H1 (cell line): Measurements from ENCODE around the gene OR11H7. TPM values are rescaled to one million over a fixed set of nuclear protein-coding genes. Genes with fewer than 3 reads are reported as not detected.

Experiments
- ATF2 ChIP-seq: IDR thresholded peaks from 2 replicates; pipeline ENCODE4 v1.6.1; 2012; ENCODE audit warnings: low read length, inconsistent platforms
- JUND ChIP-seq: IDR thresholded peaks from 2 replicates; pipeline ENCODE4 v1.6.1; 2011; ENCODE audit warnings: mild to moderate bottlenecking, improper control_type of control experiment, low read length
- KDM5A ChIP-seq: fragments of 200-600 bp; IDR thresholded peaks from 2 replicates; pipeline ENCODE4 v1.7.1; 2012; ENCODE audit warnings: mild to moderate bottlenecking, low read length, inconsistent platforms, mixed read lengths
- POLR2AphosphoS5 ChIP-seq: IDR thresholded peaks from 2 replicates; pipeline ENCODE4 v1.6.1; 2011; ENCODE audit warnings: low read depth, low read length
- SP4 ChIP-seq: IDR thresholded peaks from 2 replicates; pipeline ENCODE4 v1.6.1; 2012; ENCODE audit warnings: low read length, inconsistent platforms
- polyA plus RNA-seq, 7 experiments: library from polyadenylated mRNA; depleted of rRNA in 3 of 7; stranded (reverse) in 5 of 7; unstranded in 2 of 7; fragments of >200 nt in 5 of 7; fragments of 200-250 nt in 2 of 7; gene quantifications; 1 replicate in 5 of 7; 2 replicates in 1 of 7; 4 replicates in 1 of 7; pipeline versions ENCODE4 v1.2.1 to v1.2.3, GENCODE V29; 2011 to 2013; ENCODE audit warnings: missing spikeins in 2 of 7, mixed read lengths in 2 of 7
- total RNA-seq: library from RNA; stranded (reverse); fragmentation: NEBNext Ultra II Directional; extraction: Animal tissue kit (Norgen Biotek cat#: 25700); gene quantifications from 2 replicates; pipeline ENCODE4 v1.2.1, GENCODE V29; 2021
- TF ChIP-seq, protein P1 (sequence below): fragments of 300-600 bp; sonication (generic); IDR thresholded peaks from 2 replicates; pipeline ENCODE4 v1.7.1; 2012; ENCODE audit warnings: low read length, moderate library complexity, mild to moderate bottlenecking, inconsistent platforms; ENCODE audit not compliant: insufficient replicate concordance

The OR11H7 gene
- total and polyA plus RNA-seq, 2 of the 8 experiments (the other 6 are each of a cell fraction or from before 2014, with no cell fraction given), result not detected

DNA sequence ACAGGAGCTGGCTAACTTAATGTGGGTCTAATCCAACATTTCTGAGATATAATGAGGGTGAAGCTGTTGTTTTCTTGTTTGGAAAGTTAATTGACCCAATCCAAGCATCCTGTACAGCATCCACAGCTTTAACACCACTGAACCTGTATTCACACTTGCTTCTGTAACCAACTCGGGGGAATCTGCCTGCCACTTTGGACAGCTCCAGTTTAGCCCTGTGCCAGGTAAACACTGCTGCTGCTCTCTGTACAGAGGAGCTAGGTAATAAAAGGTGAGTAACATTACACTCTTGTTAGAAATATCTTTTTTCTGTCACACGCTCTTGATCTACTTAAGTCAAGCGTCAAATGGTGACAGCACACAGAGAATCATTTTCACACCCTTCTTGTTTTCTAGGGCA is 37.4 kb upstream of the OR11H7 start (continued):
- TF ChIP-seq ATF2 (no peak), KDM5A (no peak), POLR2AphosphoS5 (no peak), JUND (no peak), SP4 (no peak)
- TF ChIP-seq, protein P1, sequence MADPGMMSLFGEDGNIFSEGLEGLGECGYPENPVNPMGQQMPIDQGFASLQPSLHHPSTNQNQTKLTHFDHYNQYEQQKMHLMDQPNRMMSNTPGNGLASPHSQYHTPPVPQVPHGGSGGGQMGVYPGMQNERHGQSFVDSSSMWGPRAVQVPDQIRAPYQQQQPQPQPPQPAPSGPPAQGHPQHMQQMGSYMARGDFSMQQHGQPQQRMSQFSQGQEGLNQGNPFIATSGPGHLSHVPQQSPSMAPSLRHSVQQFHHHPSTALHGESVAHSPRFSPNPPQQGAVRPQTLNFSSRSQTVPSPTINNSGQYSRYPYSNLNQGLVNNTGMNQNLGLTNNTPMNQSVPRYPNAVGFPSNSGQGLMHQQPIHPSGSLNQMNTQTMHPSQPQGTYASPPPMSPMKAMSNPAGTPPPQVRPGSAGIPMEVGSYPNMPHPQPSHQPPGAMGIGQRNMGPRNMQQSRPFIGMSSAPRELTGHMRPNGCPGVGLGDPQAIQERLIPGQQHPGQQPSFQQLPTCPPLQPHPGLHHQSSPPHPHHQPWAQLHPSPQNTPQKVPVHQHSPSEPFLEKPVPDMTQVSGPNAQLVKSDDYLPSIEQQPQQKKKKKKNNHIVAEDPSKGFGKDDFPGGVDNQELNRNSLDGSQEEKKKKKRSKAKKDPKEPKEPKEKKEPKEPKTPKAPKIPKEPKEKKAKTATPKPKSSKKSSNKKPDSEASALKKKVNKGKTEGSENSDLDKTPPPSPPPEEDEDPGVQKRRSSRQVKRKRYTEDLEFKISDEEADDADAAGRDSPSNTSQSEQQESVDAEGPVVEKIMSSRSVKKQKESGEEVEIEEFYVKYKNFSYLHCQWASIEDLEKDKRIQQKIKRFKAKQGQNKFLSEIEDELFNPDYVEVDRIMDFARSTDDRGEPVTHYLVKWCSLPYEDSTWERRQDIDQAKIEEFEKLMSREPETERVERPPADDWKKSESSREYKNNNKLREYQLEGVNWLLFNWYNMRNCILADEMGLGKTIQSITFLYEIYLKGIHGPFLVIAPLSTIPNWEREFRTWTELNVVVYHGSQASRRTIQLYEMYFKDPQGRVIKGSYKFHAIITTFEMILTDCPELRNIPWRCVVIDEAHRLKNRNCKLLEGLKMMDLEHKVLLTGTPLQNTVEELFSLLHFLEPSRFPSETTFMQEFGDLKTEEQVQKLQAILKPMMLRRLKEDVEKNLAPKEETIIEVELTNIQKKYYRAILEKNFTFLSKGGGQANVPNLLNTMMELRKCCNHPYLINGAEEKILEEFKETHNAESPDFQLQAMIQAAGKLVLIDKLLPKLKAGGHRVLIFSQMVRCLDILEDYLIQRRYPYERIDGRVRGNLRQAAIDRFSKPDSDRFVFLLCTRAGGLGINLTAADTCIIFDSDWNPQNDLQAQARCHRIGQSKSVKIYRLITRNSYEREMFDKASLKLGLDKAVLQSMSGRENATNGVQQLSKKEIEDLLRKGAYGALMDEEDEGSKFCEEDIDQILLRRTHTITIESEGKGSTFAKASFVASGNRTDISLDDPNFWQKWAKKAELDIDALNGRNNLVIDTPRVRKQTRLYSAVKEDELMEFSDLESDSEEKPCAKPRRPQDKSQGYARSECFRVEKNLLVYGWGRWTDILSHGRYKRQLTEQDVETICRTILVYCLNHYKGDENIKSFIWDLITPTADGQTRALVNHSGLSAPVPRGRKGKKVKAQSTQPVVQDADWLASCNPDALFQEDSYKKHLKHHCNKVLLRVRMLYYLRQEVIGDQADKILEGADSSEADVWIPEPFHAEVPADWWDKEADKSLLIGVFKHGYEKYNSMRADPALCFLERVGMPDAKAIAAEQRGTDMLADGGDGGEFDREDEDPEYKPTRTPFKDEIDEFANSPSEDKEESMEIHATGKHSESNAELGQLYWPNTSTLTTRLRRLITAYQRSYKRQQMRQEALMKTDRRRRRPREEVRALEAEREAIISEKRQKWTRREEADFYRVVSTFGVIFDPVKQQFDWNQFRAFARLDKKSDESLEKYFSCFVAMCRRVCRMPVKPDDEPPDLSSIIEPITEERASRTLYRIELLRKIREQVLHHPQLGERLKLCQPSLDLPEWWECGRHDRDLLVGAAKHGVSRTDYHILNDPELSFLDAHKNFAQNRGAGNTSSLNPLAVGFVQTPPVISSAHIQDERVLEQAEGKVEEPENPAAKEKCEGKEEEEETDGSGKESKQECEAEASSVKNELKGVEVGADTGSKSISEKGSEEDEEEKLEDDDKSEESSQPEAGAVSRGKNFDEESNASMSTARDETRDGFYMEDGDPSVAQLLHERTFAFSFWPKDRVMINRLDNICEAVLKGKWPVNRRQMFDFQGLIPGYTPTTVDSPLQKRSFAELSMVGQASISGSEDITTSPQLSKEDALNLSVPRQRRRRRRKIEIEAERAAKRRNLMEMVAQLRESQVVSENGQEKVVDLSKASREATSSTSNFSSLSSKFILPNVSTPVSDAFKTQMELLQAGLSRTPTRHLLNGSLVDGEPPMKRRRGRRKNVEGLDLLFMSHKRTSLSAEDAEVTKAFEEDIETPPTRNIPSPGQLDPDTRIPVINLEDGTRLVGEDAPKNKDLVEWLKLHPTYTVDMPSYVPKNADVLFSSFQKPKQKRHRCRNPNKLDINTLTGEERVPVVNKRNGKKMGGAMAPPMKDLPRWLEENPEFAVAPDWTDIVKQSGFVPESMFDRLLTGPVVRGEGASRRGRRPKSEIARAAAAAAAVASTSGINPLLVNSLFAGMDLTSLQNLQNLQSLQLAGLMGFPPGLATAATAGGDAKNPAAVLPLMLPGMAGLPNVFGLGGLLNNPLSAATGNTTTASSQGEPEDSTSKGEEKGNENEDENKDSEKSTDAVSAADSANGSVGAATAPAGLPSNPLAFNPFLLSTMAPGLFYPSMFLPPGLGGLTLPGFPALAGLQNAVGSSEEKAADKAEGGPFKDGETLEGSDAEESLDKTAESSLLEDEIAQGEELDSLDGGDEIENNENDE, result no peak
- TF ChIP-seq, all 59 proteins: peak for 0
